Measurements from ENCODE around the gene NHSL1.

Gene NHSL1

GRCh38 chr6:138499303-138500018, at the start of gene NHSL1:
Gene NHSL1, minus strand, starts transcription at chr6:138499494. Its CDS starts 204 bp downstream, at chr6:138499290.
- Histone ChIP-seq H2AFZ (ENCODE audit: low read depth, low read length) (no peak within 1 kb of the TSS), H3K4me1 (ENCODE audit: insufficient read depth, low read length) (no peaks in the 10 kb centered on the region), H3K9me3 (ENCODE audit: insufficient read depth, low read length, severe bottlenecking) (no peaks in the 10 kb centered on the region), H3K4me3 (ENCODE audit: low read depth in 1 of 2, low read length in 2 of 2) (no peak within 1 kb of the TSS), H3K27me3 (ENCODE audit: insufficient read depth, low read length, poor library complexity) (peaks cover 11% of the 10 kb centered on the region), H3K36me3 (ENCODE audit: insufficient read depth, low read length) (no peaks in the 10 kb centered on the region), H3K9ac (ENCODE audit: low read depth, low read length) (no peak within 1 kb of the TSS), H3K79me2 (ENCODE audit: insufficient read depth, low read length) (no peaks in the 10 kb centered on the region), H3K27ac (ENCODE audit: low read length) (no peak within 1 kb of the TSS), H3K4me2 (ENCODE audit: insufficient read depth, low read length) (no peak within 1 kb of the TSS), H4K20me1 (ENCODE audit: insufficient read depth, low read length) (no peaks in the 10 kb centered on the region)
- ATAC-seq (ENCODE audit: insufficient read depth, low read depth) (no peak), DNase-seq (no peak)
- TF ChIP-seq EZH2 (IDR thresholded peaks at IDR 0.05; ENCODE audit: borderline replicate concordance, low read depth, low read length, severe bottlenecking) = no peak
- TF ChIP-seq CTCF (IDR thresholded peaks at IDR 0.05; ENCODE audit: borderline replicate concordance, extremely low read depth, low read length, poor library complexity, severe bottlenecking) = no peak

GRCh38 chr6:138546733-138547185, 47.5 kb upstream of the NHSL1 start:
- no peak for DNase-seq
- Histone ChIP-seq H3K4me2 (ENCODE audit: insufficient read depth, low read length) (no peak overlapping the region), H3K79me2 (ENCODE audit: insufficient read depth, low read length) (no peaks in the 10 kb centered on the region), H3K4me1 (ENCODE audit: insufficient read depth, low read length) (no peaks in the 10 kb centered on the region), H3K27ac (ENCODE audit: low read length) (no peak overlapping the region), H2AFZ (ENCODE audit: low read depth, low read length) (no peak overlapping the region), H4K20me1 (ENCODE audit: insufficient read depth, low read length) (no peaks in the 10 kb centered on the region), H3K27me3 (ENCODE audit: insufficient read depth, low read length, poor library complexity) (peaks cover 8% of the 10 kb centered on the region), H3K9me3 (ENCODE audit: insufficient read depth, low read length, severe bottlenecking) (no peaks in the 10 kb centered on the region), H3K9ac (ENCODE audit: low read depth, low read length) (no peak overlapping the region), H3K36me3 (ENCODE audit: insufficient read depth, low read length) (no peaks in the 10 kb centered on the region), H3K4me3 (ENCODE audit: low read depth in 1 of 2, low read length in 2 of 2) (no peak overlapping the region)
- TF ChIP-seq CTCF (IDR thresholded peaks at IDR 0.05; ENCODE audit: borderline replicate concordance, extremely low read depth, low read length, poor library complexity, severe bottlenecking) (no peak), EZH2 (IDR thresholded peaks at IDR 0.05; ENCODE audit: borderline replicate concordance, low read depth, low read length, severe bottlenecking) (no peak)
- ATAC-seq (ENCODE audit: insufficient read depth, low read depth) = 0 out of 3 replicates have a peak, but pooled peaks have one; percentile 14

- Histone ChIP-seq H3K79me2 (ENCODE audit: insufficient read depth, low read length) (no peaks in the 10 kb centered on the region), H3K9ac (ENCODE audit: low read depth, low read length) (no peak overlapping the region), H4K20me1 (ENCODE audit: insufficient read depth, low read length) (no peaks in the 10 kb centered on the region), H3K4me2 (ENCODE audit: insufficient read depth, low read length) (no peak overlapping the region), H2AFZ (ENCODE audit: low read depth, low read length) (no peak overlapping the region), H3K4me3 (ENCODE audit: low read depth in 1 of 2, low read length in 2 of 2) (no peak overlapping the region), H3K9me3 (ENCODE audit: insufficient read depth, low read length, severe bottlenecking) (no peaks in the 10 kb centered on the region), H3K27me3 (ENCODE audit: insufficient read depth, low read length, poor library complexity) (peaks cover 7% of the 10 kb centered on the region), H3K27ac (ENCODE audit: low read length) (no peak overlapping the region), H3K4me1 (ENCODE audit: insufficient read depth, low read length) (no peaks in the 10 kb centered on the region), H3K36me3 (ENCODE audit: insufficient read depth, low read length) (no peaks in the 10 kb centered on the region)
- TF ChIP-seq CTCF (IDR thresholded peaks at IDR 0.05; ENCODE audit: borderline replicate concordance, extremely low read depth, low read length, poor library complexity, severe bottlenecking) = no peak
- DNase-seq (no peak), ATAC-seq (ENCODE audit: insufficient read depth, low read depth) (no peak)
Observed at GRCh38 chr6:138545621-138545980, 46.3 kb upstream of the NHSL1 start.
